ENCODE data around the gene IFT81.

The IFT81 gene

GRCh38 chr12:110183386-110183785, 59.2 kb downstream of the IFT81 start:
- Histone ChIP-seq H3K4me1 (ENCODE audit: control insufficient read depth, insufficient read depth, low read depth, low read length) (peaks cover 2% of the 10 kb centered on the region), H2AK5ac (ENCODE audit: low read length, severe bottlenecking) (no peak overlapping the region), H3K27me3 (ENCODE audit: control insufficient read depth in 1 of 2, insufficient read depth in 1 of 2, low read length in 2 of 2) (no peaks in the 10 kb centered on the region), H3K14ac (ENCODE audit: low read length in 2 of 2) (no peak overlapping the region), H2BK15ac (ENCODE audit: low read depth, poor library complexity, severe bottlenecking) (no peak overlapping the region), H3K27ac (ENCODE audit: low read length, poor library complexity, severe bottlenecking) (no peak overlapping the region), H3K23ac (ENCODE audit: low read length in 2 of 2) (no peak overlapping the region), H4K8ac (ENCODE audit: low read length) (no peak overlapping the region), H3K36me3 (ENCODE audit: control insufficient read depth in 1 of 2, insufficient read depth in 2 of 2, low read depth in 1 of 2, low read length in 2 of 2) (peaks cover 19 to 44% of the 10 kb centered on the region in 2 experiments), H3K4ac (ENCODE audit: low read depth in 1 of 2, low read length in 2 of 2) (no peak overlapping the region), H2BK5ac (ENCODE audit: low read depth, low read length, poor library complexity, severe bottlenecking) (no peak overlapping the region), H4K91ac (ENCODE audit: low read length) (no peak overlapping the region), H3K79me1 (replicated peaks; ENCODE audit: low read length, poor library complexity, severe bottlenecking) (peaks cover 9% of the 10 kb centered on the region), H3K9me3 (ENCODE audit: control insufficient read depth, low read length) (peaks cover 30% of the 10 kb centered on the region), H2BK120ac (ENCODE audit: low read depth, low read length) (no peak overlapping the region), H2AFZ (ENCODE audit: low read depth, low read length) (no peak overlapping the region), H3K18ac (ENCODE audit: low read depth in 1 of 2, low read length in 2 of 2) (no peak overlapping the region), H3K4me2 (ENCODE audit: low read length, poor library complexity, severe bottlenecking) (no peak overlapping the region), H2BK12ac (ENCODE audit: low read length in 2 of 2) (no peak overlapping the region), H3K9ac (ENCODE audit: low read length) (no peak overlapping the region), H3K4me3 (ENCODE audit: insufficient read depth in 1 of 2, low read depth in 1 of 2, low read length in 2 of 2) (no peak overlapping the region)
- no peak for DNase-seq
- 99% methylated on average over 3 of the region's 3 CpGs for WGBS

- no peak for DNase-seq
- Histone ChIP-seq H4K8ac (ENCODE audit: low read length) (no peak overlapping the region), H2BK120ac (ENCODE audit: low read depth, low read length) (no peak overlapping the region), H2BK12ac (ENCODE audit: low read length in 2 of 2) (no peak overlapping the region), H3K27ac (ENCODE audit: low read length, poor library complexity, severe bottlenecking) (no peak overlapping the region), H3K4me2 (ENCODE audit: low read length, poor library complexity, severe bottlenecking) (no peak overlapping the region), H3K4me3 (ENCODE audit: insufficient read depth in 1 of 2, low read depth in 1 of 2, low read length in 2 of 2) (no peak overlapping the region), H3K27me3 (ENCODE audit: control insufficient read depth in 1 of 2, insufficient read depth in 1 of 2, low read length in 2 of 2) (no peaks in the 10 kb centered on the region), H2AFZ (ENCODE audit: low read depth, low read length) (no peak overlapping the region), H2BK5ac (ENCODE audit: low read depth, low read length, poor library complexity, severe bottlenecking) (no peak overlapping the region), H4K91ac (ENCODE audit: low read length) (no peak overlapping the region), H3K36me3 (ENCODE audit: control insufficient read depth in 1 of 2, insufficient read depth in 2 of 2, low read depth in 1 of 2, low read length in 2 of 2) (peaks cover 19 to 51% of the 10 kb centered on the region in 2 experiments), H2AK5ac (ENCODE audit: low read length, severe bottlenecking) (no peak overlapping the region), H3K18ac (ENCODE audit: low read depth in 1 of 2, low read length in 2 of 2) (no peak overlapping the region), H3K4me1 (ENCODE audit: control insufficient read depth, insufficient read depth, low read depth, low read length) (no peaks in the 10 kb centered on the region), H2BK15ac (ENCODE audit: low read depth, poor library complexity, severe bottlenecking) (no peak overlapping the region), H3K14ac (ENCODE audit: low read length in 2 of 2) (no peak overlapping the region), H3K4ac (ENCODE audit: low read depth in 1 of 2, low read length in 2 of 2) (no peak overlapping the region), H3K23ac (ENCODE audit: low read length in 2 of 2) (no peak overlapping the region), H3K9me3 (ENCODE audit: control insufficient read depth, low read length) (peaks cover 30% of the 10 kb centered on the region), H3K9ac (ENCODE audit: low read length) (no peak overlapping the region), H3K79me1 (replicated peaks; ENCODE audit: low read length, poor library complexity, severe bottlenecking) (peaks cover 9% of the 10 kb centered on the region)
- 100% methylated on average over 1 of the region's 2 CpGs for WGBS
These were observed 61.5 kb downstream of the IFT81 start for GRCh38 chr12:110185626-110186025.

GRCh38 chr12:110186059-110186458, 61.9 kb downstream of the IFT81 start:
- Histone ChIP-seq H3K79me1 (replicated peaks; ENCODE audit: low read length, poor library complexity, severe bottlenecking) (peaks cover 9% of the 10 kb centered on the region), H3K9me3 (ENCODE audit: control insufficient read depth, low read length) (peaks cover 30% of the 10 kb centered on the region), H3K4me1 (ENCODE audit: control insufficient read depth, insufficient read depth, low read depth, low read length) (no peaks in the 10 kb centered on the region), H4K91ac (ENCODE audit: low read length) (no peak overlapping the region), H3K4me3 (ENCODE audit: insufficient read depth in 1 of 2, low read depth in 1 of 2, low read length in 2 of 2) (no peak overlapping the region), H3K14ac (ENCODE audit: low read length in 2 of 2) (no peak overlapping the region), H3K9ac (ENCODE audit: low read length) (no peak overlapping the region), H3K4ac (ENCODE audit: low read depth in 1 of 2, low read length in 2 of 2) (no peak overlapping the region), H3K18ac (ENCODE audit: low read depth in 1 of 2, low read length in 2 of 2) (no peak overlapping the region), H3K36me3 (ENCODE audit: control insufficient read depth in 1 of 2, insufficient read depth in 2 of 2, low read depth in 1 of 2, low read length in 2 of 2) (peaks cover 19 to 55% of the 10 kb centered on the region in 2 experiments), H2BK12ac (ENCODE audit: low read length in 2 of 2) (no peak overlapping the region), H2BK15ac (ENCODE audit: low read depth, poor library complexity, severe bottlenecking) (no peak overlapping the region), H2BK120ac (ENCODE audit: low read depth, low read length) (no peak overlapping the region), H2BK5ac (ENCODE audit: low read depth, low read length, poor library complexity, severe bottlenecking) (no peak overlapping the region), H2AK5ac (ENCODE audit: low read length, severe bottlenecking) (no peak overlapping the region), H3K27ac (ENCODE audit: low read length, poor library complexity, severe bottlenecking) (no peak overlapping the region), H3K27me3 (ENCODE audit: control insufficient read depth in 1 of 2, insufficient read depth in 1 of 2, low read length in 2 of 2) (no peaks in the 10 kb centered on the region), H3K23ac (ENCODE audit: low read length in 2 of 2) (no peak overlapping the region), H3K4me2 (ENCODE audit: low read length, poor library complexity, severe bottlenecking) (no peak overlapping the region), H4K8ac (ENCODE audit: low read length) (no peak overlapping the region), H2AFZ (ENCODE audit: low read depth, low read length) (no peak overlapping the region)
- no CpG with 5 or more reads among the region's 1 CpG for WGBS
- DNase-seq = no peak

- no peak overlapping the region for H4K91ac ChIP-seq (ENCODE audit: low read length)
- H3K4me2 ChIP-seq (ENCODE audit: low read length, poor library complexity, severe bottlenecking) = no peak overlapping the region
- H3K9me3 ChIP-seq (ENCODE audit: control insufficient read depth, low read length) = no peaks in the 10 kb centered on the region
- no CpG with 5 or more reads among the region's 1 CpG for WGBS
- no peaks in the 10 kb centered on the region for H3K79me1 ChIP-seq (replicated peaks; ENCODE audit: low read length, poor library complexity, severe bottlenecking)
- H3K27ac ChIP-seq (ENCODE audit: low read length, poor library complexity, severe bottlenecking) = no peak overlapping the region
- no peak overlapping the region for H4K8ac ChIP-seq (ENCODE audit: low read length)
- no peak overlapping the region for H2AFZ ChIP-seq (ENCODE audit: low read depth, low read length)
- no peak overlapping the region for H2BK12ac ChIP-seq (ENCODE audit: low read length in 2 of 2)
- no peaks in the 10 kb centered on the region for H3K27me3 ChIP-seq (ENCODE audit: control insufficient read depth in 1 of 2, insufficient read depth in 1 of 2, low read length in 2 of 2)
- H3K23ac ChIP-seq (ENCODE audit: low read length in 2 of 2) = no peak overlapping the region
- no peak overlapping the region for H3K18ac ChIP-seq (ENCODE audit: low read depth in 1 of 2, low read length in 2 of 2)
- no peak for DNase-seq
- no peaks in the 10 kb centered on the region for H3K4me1 ChIP-seq (ENCODE audit: control insufficient read depth, insufficient read depth, low read depth, low read length)
- no peak overlapping the region for H3K14ac ChIP-seq (ENCODE audit: low read length in 2 of 2)
- no peak overlapping the region for H2BK120ac ChIP-seq (ENCODE audit: low read depth, low read length)
- no peak overlapping the region for H2AK5ac ChIP-seq (ENCODE audit: low read length, severe bottlenecking)
- peaks cover 7 to 42% of the 10 kb centered on the region in 2 experiments for H3K36me3 ChIP-seq (ENCODE audit: control insufficient read depth in 1 of 2, insufficient read depth in 2 of 2, low read depth in 1 of 2, low read length in 2 of 2)
- H3K4ac ChIP-seq (ENCODE audit: low read depth in 1 of 2, low read length in 2 of 2) = no peak overlapping the region
- H3K9ac ChIP-seq (ENCODE audit: low read length) = no peak overlapping the region
- no peak overlapping the region for H2BK5ac ChIP-seq (ENCODE audit: low read depth, low read length, poor library complexity, severe bottlenecking)
- H3K4me3 ChIP-seq (ENCODE audit: insufficient read depth in 1 of 2, low read depth in 1 of 2, low read length in 2 of 2) = no peak overlapping the region
- H2BK15ac ChIP-seq (ENCODE audit: low read depth, poor library complexity, severe bottlenecking) = no peak overlapping the region
These were observed 69.0 kb downstream of the IFT81 start for GRCh38 chr12:110193196-110193595.

All from mesenchymal stem cell (in vitro differentiated cells and primary cell).